ENCODE measurements around the gene SLX4IP.

SLX4IP gene

GRCh38 chr20:10654630-10655029 lies 219.5 kb downstream of the SLX4IP start:
- DNase-seq, result no peak

GRCh38 chr20:10655720-10656669 lies 220.9 kb downstream of the SLX4IP start:
- no peak for DNase-seq

GRCh38 chr20:10657453-10657852 lies 222.3 kb downstream of the SLX4IP start:
- DNase-seq, result no peak

- DNase-seq, result no peak
Measured at GRCh38 chr20:10658051-10658823, 223.1 kb downstream of the SLX4IP start.

GRCh38 chr20:10658876-10659632 lies 223.9 kb downstream of the SLX4IP start:
- DNase-seq, result no peak

GRCh38 chr20:10659651-10660601 lies 224.8 kb downstream of the SLX4IP start:
- no peak for DNase-seq

GRCh38 chr20:10660661-10661060 lies 225.6 kb downstream of the SLX4IP start:
- no peak for DNase-seq

GRCh38 chr20:10661261-10661660 lies 226.2 kb downstream of the SLX4IP start:
- DNase-seq, result no peak

- DNase-seq, result no peak
Measured at GRCh38 chr20:10662151-10662550, 227.0 kb downstream of the SLX4IP start.

- no peak for DNase-seq
Measured at GRCh38 chr20:10662661-10663458, 227.8 kb downstream of the SLX4IP start.

- no peak for DNase-seq
Measured at GRCh38 chr20:10663756-10664155, 228.7 kb downstream of the SLX4IP start.

GRCh38 chr20:10665027-10665561 lies 230.0 kb downstream of the SLX4IP start:
- no peak for DNase-seq

GRCh38 chr20:10665791-10666190 lies 230.7 kb downstream of the SLX4IP start:
- no peak for DNase-seq

GRCh38 chr20:10666221-10667076 lies 231.3 kb downstream of the SLX4IP start:
- DNase-seq, result no peak

GRCh38 chr20:10667077-10667401 lies 231.9 kb downstream of the SLX4IP start:
- no peak for DNase-seq

- DNase-seq, result no peak
Measured at GRCh38 chr20:10667560-10668167, 232.6 kb downstream of the SLX4IP start.

- no peak for DNase-seq
Measured at GRCh38 chr20:10668677-10669368, 233.7 kb downstream of the SLX4IP start.

GRCh38 chr20:10669843-10670446 lies 234.8 kb downstream of the SLX4IP start:
- DNase-seq, result no peak
